Cardiac fibroblast (primary cell): ENCODE measurements around the gene ITGA11.
A peak's percentile ranks its signal among the peaks of the same experiment; 100 is the strongest.

Experiments used
- DNase-seq, 2 donors: peaks; one replicate each; pipeline versions ENCODE4 v3.0.0 to v3.0.0-alpha.2; 2010; ENCODE audit warnings: low read depth in 2 of 2
- H3K4me3 ChIP-seq, 2 donors: replicated peaks in 1 of 2; 1 replicate in 1 of 2; 2 replicates in 1 of 2; pipeline ENCODE4 v1.5.1; 2011; ENCODE audit warnings: low read depth in 2 of 2, low read length in 2 of 2, mild to moderate bottlenecking in 2 of 2, moderate library complexity in 1 of 2
- TF ChIP-seq, protein P1 (sequence below): IDR thresholded peaks from one replicate; pipeline ENCODE4 v1.5.1; 2011; ENCODE audit warnings: low read depth, mild to moderate bottlenecking, low read length, inconsistent platforms

The ITGA11 gene

DNA sequence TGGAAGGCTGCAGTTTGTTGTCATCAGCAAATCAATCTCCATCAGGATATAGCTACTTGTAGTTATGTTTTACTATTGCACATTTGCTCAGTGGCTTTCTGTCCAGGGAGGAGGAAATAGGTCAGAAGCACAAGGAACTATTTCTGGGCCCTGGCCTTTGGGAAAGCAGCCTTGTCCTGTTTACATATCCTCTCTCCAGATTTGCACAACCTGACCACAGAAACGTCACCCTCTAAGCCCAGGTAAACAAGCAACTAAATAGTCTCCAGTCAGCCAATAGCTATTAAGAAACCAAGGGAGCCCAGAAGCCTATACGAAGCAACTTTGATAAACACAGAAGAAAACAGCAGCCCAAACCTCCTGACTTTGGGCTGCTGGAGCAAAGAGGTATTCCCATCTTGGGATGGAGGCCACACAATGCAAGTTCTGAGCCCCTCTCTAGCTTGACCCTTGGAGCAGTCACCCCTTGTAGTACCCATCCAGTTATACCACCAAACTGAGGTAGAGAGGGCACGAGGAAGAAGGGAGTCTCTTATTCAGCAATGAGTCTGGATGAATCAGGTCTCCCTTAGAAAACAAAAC lies 156.7 kb downstream of the ITGA11 start:
- H3K4me3 ChIP-seq, result no peak overlapping the region
- TF ChIP-seq, protein P1, sequence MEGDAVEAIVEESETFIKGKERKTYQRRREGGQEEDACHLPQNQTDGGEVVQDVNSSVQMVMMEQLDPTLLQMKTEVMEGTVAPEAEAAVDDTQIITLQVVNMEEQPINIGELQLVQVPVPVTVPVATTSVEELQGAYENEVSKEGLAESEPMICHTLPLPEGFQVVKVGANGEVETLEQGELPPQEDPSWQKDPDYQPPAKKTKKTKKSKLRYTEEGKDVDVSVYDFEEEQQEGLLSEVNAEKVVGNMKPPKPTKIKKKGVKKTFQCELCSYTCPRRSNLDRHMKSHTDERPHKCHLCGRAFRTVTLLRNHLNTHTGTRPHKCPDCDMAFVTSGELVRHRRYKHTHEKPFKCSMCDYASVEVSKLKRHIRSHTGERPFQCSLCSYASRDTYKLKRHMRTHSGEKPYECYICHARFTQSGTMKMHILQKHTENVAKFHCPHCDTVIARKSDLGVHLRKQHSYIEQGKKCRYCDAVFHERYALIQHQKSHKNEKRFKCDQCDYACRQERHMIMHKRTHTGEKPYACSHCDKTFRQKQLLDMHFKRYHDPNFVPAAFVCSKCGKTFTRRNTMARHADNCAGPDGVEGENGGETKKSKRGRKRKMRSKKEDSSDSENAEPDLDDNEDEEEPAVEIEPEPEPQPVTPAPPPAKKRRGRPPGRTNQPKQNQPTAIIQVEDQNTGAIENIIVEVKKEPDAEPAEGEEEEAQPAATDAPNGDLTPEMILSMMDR, result no peak
- DNase-seq, result no peak

DNA sequence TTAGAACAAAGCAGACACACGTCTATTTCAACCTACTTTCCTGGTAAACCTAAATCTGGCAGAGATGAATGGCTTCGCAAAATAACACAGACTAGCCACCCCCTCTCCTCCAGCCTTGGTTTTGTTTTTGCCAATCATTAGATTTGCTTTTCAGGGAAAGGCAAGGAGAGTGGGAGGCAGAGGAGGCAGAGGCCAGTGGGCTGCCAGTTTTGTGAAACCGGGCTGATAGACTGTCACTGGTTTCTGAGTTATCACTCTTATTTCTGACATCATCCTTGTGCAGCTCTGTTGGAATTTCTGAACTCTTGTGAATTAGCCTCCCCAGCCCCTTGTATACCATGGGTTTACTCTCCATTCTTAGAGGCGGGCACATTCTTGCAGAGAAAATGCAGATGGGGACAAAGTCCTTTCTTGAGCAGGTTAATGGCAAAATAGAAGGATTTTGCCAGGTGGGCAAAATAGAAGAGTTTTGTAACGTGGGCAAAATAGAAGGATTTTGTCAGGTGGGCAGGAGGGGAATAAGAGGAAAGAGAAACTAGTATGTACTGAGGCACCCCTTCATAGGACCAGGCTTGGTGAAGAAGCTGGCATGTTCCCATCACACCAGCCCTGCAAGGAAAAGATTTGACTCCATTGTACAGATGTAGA lies 157.6 kb downstream of the ITGA11 start:
- TF ChIP-seq, protein P1, result no peak
- DNase-seq, result no peak
- no peak overlapping the region for H3K4me3 ChIP-seq

GRCh38 chr15:68272721-68273271 lies 159.2 kb downstream of the ITGA11 start:
- TF ChIP-seq, protein P1, result no peak
- DNase-seq, result peak; percentile 50 to 89
- H3K4me3 ChIP-seq, result no peak overlapping the region

DNA sequence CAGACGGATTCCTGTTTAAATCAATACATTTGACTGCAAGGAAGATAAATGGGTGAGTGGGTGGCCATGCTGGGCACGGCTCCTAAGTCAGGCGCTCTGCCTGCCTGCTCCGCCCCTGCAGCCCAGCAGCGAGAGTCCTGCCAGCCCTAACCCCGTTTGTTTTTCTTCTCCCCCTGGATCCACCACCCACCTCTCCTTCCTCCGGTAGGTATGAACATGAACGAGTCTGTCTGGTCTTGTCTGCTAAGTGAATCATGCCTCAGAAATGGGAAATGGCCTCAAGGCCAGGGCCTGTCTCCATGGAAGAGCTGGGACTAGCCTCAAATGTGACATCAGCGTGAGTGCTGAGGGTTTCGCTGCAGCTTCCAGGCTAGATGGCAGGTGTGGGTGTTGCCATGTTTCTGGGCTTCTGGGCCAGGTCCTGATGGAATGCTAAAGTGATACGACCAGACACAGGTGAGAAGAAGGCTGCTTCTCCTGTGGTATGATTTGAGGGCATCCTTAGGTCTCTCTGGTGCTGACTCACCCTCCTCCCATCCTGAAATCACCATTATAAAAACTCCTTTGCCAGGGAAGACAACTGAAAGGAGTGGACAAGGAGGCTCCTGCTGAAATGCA lies 160.0 kb downstream of the ITGA11 start:
- DNase-seq, result peak; percentile 50 to 81
- H3K4me3 ChIP-seq, result no peak overlapping the region
- TF ChIP-seq, protein P1, result no peak

DNA sequence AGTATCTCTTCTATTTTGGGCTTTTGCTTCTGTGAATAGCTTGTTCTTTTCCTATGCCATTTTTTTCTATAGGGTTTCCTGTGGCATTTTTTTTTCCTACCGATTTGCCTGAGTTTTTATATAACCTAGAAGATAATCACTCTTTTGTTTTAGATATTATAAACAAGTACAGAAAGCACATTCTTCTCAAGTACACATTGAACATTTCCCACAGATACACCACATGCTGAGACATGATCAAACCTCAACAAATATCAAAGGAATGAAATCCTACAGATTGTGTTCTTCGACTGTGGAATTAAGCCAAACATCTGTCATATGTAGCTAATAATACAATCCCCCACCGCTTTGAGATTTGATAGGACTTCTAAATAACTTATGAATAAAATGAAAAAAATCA lies 163.6 kb downstream of the ITGA11 start:
- no peak for DNase-seq
- TF ChIP-seq, protein P1, result no peak
- H3K4me3 ChIP-seq, result no peak overlapping the region

DNA sequence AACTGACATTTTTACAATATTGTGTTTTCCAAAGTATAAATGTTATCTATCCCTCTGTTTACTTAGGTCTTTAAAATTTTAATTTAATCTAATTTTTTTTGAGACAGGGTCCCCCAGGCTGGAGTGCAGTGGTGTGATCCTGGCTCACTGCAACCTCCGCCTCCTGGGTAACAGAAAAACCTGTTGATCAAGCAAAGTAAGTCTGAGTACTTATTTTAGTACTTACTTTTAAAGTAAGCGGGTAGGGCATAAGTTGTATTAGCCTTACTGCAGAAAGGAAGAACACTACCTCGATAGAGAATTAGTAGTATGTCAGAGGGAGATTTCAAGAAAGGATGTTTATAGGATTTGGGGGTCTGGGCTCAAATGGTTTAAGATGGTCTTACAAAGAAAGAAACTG lies 166.3 kb downstream of the ITGA11 start:
- TF ChIP-seq, protein P1, result no peak
- no peak for DNase-seq
- no peak overlapping the region for H3K4me3 ChIP-seq
